ENCODE data around the gene C1QTNF7.

Gene C1QTNF7

DNA sequence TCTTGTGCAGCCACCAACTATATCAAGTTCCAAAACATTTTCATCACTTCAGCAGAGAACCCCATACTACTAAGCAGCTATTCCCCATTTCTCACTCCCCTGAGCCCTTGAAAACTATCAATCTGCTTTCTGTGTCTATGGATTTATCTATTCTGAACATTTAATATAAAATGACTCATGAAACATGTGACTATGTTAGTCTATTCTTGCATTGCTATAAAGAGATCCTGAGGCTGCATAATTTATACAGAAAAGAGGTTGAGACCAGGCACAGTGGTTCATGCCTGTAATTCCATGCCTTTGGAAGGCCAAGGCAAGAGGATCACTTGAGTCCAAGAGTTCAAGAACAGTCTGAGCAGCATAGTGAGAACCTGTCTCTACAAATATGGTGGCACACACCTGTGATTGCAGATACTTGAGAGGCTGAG, 10.6 kb upstream of the C1QTNF7 start:
- Histone ChIP-seq H2BK120ac (ENCODE audit: low read depth, low read length) (no peak overlapping the region), H3K23ac (ENCODE audit: low read depth, low read length, poor library complexity) (no peak overlapping the region), H3K9ac (ENCODE audit: low read depth, low read length, poor library complexity) (no peak overlapping the region), H3K4ac (ENCODE audit: low read length) (no peak overlapping the region), H2BK12ac (ENCODE audit: low read length) (no peak overlapping the region), H2AFZ (ENCODE audit: low read length) (no peak overlapping the region), H3K36me3 (replicated peaks in 1 of 2; ENCODE audit: control insufficient read depth in 2 of 2, insufficient read depth in 2 of 2, low read length in 2 of 2) (no peaks in the 10 kb centered on the region), H3K79me1 (ENCODE audit: low read depth, low read length) (no peaks in the 10 kb centered on the region), H3K4me2 (ENCODE audit: insufficient read depth, low read length, poor library complexity, severe bottlenecking) (no peak overlapping the region), H3K27ac (replicated peaks; ENCODE audit: low read length) (no peak overlapping the region), H2AK5ac (ENCODE audit: low read depth, low read length) (no peak overlapping the region), H3K18ac (ENCODE audit: low read length) (no peak overlapping the region), H2BK5ac (ENCODE audit: low read length) (no peak overlapping the region), H2BK15ac (ENCODE audit: low read length) (no peak overlapping the region), H3K14ac (ENCODE audit: low read length) (no peak overlapping the region), H3K4me1 (ENCODE audit: control insufficient read depth in 2 of 2, insufficient read depth in 1 of 2, low read depth in 1 of 2, low read length in 2 of 2) (peaks cover 0 to 11% of the 10 kb centered on the region in 2 donors), H4K91ac (ENCODE audit: low read depth, low read length, poor library complexity) (no peak overlapping the region), H4K8ac (ENCODE audit: low read depth, low read length) (no peak overlapping the region), H3K4me3 (ENCODE audit: low read length in 2 of 2) (no peak overlapping the region), H3K9me3 (replicated peaks in 1 of 2; ENCODE audit: control insufficient read depth in 2 of 2, insufficient read depth in 1 of 2, low read depth in 1 of 2, low read length in 2 of 2) (no peaks in the 10 kb centered on the region), H3K27me3 (ENCODE audit: control insufficient read depth in 3 of 3, insufficient read depth in 3 of 3, low read depth in 1 of 3, low read length in 3 of 3) (no peaks in the 10 kb centered on the region)
- DNase-seq (ENCODE audit: low spot score): no peak

DNA sequence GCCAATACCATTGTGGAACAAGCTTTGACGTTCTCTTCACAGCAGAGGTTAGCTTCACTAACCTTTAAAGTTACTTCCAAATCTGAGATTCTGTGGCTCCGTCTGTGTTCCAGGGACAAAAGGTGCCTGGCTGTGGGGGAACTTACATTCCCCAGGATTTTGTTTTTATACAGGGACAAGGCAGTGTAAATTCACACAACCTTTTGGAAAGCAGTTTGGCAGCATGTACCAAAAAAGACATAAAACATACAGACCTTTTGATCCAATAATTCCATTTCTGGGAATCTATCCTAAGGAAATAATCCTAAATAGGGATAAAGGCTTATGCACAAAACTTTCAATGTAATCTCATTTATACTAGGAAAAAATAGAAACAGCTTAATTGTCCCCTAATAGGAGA, 8.9 kb upstream of the C1QTNF7 start:
- no peak overlapping the region for H2BK120ac ChIP-seq (ENCODE audit: low read depth, low read length)
- H2AK5ac ChIP-seq (ENCODE audit: low read depth, low read length): no peak overlapping the region
- no peak overlapping the region for H3K4ac ChIP-seq (ENCODE audit: low read length)
- no peak for DNase-seq (ENCODE audit: low spot score)
- H2AFZ ChIP-seq (ENCODE audit: low read length): no peak overlapping the region
- H4K8ac ChIP-seq (ENCODE audit: low read depth, low read length): no peak overlapping the region
- peaks cover 0 to 11% of the 10 kb centered on the region in 2 donors for H3K4me1 ChIP-seq (ENCODE audit: control insufficient read depth in 2 of 2, insufficient read depth in 1 of 2, low read depth in 1 of 2, low read length in 2 of 2)
- H3K79me1 ChIP-seq (ENCODE audit: low read depth, low read length): no peaks in the 10 kb centered on the region
- H3K4me3 ChIP-seq (ENCODE audit: low read length in 2 of 2): no peak overlapping the region
- no peak overlapping the region for H3K4me2 ChIP-seq (ENCODE audit: insufficient read depth, low read length, poor library complexity, severe bottlenecking)
- H2BK15ac ChIP-seq (ENCODE audit: low read length): no peak overlapping the region
- WGBS, 2 donors (ENCODE audit: extremely low coverage in 2 of 2, insufficient read length in 2 of 2, insufficient replicate concordance in 1 of 2): no CpG with 5 or more reads among the region's 2 CpGs
- no peaks in the 10 kb centered on the region for H3K36me3 ChIP-seq (replicated peaks in 1 of 2; ENCODE audit: control insufficient read depth in 2 of 2, insufficient read depth in 2 of 2, low read length in 2 of 2)
- H3K23ac ChIP-seq (ENCODE audit: low read depth, low read length, poor library complexity): no peak overlapping the region
- no peak overlapping the region for H3K27ac ChIP-seq (replicated peaks; ENCODE audit: low read length)
- no peaks in the 10 kb centered on the region for H3K27me3 ChIP-seq (ENCODE audit: control insufficient read depth in 3 of 3, insufficient read depth in 3 of 3, low read depth in 1 of 3, low read length in 3 of 3)
- no peak overlapping the region for H4K91ac ChIP-seq (ENCODE audit: low read depth, low read length, poor library complexity)
- no peak overlapping the region for H2BK5ac ChIP-seq (ENCODE audit: low read length)
- no peak overlapping the region for H3K14ac ChIP-seq (ENCODE audit: low read length)
- H3K18ac ChIP-seq (ENCODE audit: low read length): no peak overlapping the region
- H3K9ac ChIP-seq (ENCODE audit: low read depth, low read length, poor library complexity): no peak overlapping the region
- no peak overlapping the region for H2BK12ac ChIP-seq (ENCODE audit: low read length)
- H3K9me3 ChIP-seq (replicated peaks in 1 of 2; ENCODE audit: control insufficient read depth in 2 of 2, insufficient read depth in 1 of 2, low read depth in 1 of 2, low read length in 2 of 2): no peaks in the 10 kb centered on the region

DNA sequence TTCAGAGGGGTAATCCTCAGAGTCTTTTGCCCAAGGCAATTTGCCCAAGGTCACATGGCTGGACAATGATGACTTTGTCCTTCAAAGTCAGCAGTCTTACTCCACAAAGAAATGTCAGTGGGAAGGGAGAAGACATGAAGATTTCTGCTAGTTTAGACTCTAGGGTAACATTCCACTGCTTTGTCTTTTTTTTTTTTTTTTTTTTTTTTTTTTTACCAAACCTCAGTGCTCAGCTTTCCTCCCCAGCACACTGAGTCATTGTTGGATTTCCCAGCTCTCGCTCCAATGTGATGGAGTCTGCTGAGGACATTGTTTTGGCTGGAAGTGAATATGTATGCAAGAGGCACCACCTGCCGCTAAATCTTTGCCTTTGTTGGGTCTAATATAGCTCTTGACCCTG, 7.2 kb upstream of the C1QTNF7 start:
- Histone ChIP-seq H3K9me3 (replicated peaks in 1 of 2; ENCODE audit: control insufficient read depth in 2 of 2, insufficient read depth in 1 of 2, low read depth in 1 of 2, low read length in 2 of 2) (no peaks in the 10 kb centered on the region), H3K4me1 (ENCODE audit: control insufficient read depth in 2 of 2, insufficient read depth in 1 of 2, low read depth in 1 of 2, low read length in 2 of 2) (peaks cover 0 to 11% of the 10 kb centered on the region in 2 donors), H3K36me3 (replicated peaks in 1 of 2; ENCODE audit: control insufficient read depth in 2 of 2, insufficient read depth in 2 of 2, low read length in 2 of 2) (no peaks in the 10 kb centered on the region), H2AFZ (ENCODE audit: low read length) (no peak overlapping the region), H3K27me3 (ENCODE audit: control insufficient read depth in 3 of 3, insufficient read depth in 3 of 3, low read depth in 1 of 3, low read length in 3 of 3) (no peaks in the 10 kb centered on the region), H3K14ac (ENCODE audit: low read length) (no peak overlapping the region), H3K4me2 (ENCODE audit: insufficient read depth, low read length, poor library complexity, severe bottlenecking) (no peak overlapping the region), H4K8ac (ENCODE audit: low read depth, low read length) (no peak overlapping the region), H3K4me3 (ENCODE audit: low read length in 2 of 2) (no peak overlapping the region), H3K4ac (ENCODE audit: low read length) (no peak overlapping the region), H2BK12ac (ENCODE audit: low read length) (no peak overlapping the region), H2BK120ac (ENCODE audit: low read depth, low read length) (no peak overlapping the region), H3K23ac (ENCODE audit: low read depth, low read length, poor library complexity) (no peak overlapping the region), H2BK5ac (ENCODE audit: low read length) (no peak overlapping the region), H4K91ac (ENCODE audit: low read depth, low read length, poor library complexity) (no peak overlapping the region), H3K79me1 (ENCODE audit: low read depth, low read length) (no peaks in the 10 kb centered on the region), H3K27ac (replicated peaks; ENCODE audit: low read length) (no peak overlapping the region), H2AK5ac (ENCODE audit: low read depth, low read length) (no peak overlapping the region), H3K9ac (ENCODE audit: low read depth, low read length, poor library complexity) (no peak overlapping the region), H2BK15ac (ENCODE audit: low read length) (no peak overlapping the region), H3K18ac (ENCODE audit: low read length) (no peak overlapping the region)
- no CpG with 5 or more reads among the region's 2 CpGs for WGBS, 2 donors (ENCODE audit: extremely low coverage in 2 of 2, insufficient read length in 2 of 2, insufficient replicate concordance in 1 of 2)
- DNase-seq (ENCODE audit: low spot score): no peak

DNA sequence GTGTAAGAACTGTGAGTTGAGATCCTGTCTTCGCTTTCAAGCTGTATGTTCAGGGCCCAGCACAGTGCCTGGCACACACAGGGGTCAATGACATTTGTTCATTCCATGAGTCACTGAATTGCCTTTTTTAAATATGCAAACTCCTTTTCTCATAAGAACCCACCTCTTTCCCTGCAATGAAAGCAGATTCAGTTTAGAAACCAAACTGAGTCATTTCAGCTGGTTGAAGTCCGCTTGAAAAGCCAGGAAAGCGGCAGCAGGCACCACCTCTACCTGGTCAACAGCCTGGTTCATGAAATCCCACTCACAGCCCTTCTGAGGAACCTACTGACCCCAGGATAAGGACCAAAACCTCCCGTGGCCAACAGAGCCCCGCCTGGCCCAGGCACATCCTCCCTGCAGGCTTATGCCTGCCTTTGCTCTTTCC, 4.5 kb upstream of the C1QTNF7 start:
- no peak overlapping the region for H2BK5ac ChIP-seq (ENCODE audit: low read length)
- H3K9ac ChIP-seq (ENCODE audit: low read depth, low read length, poor library complexity): no peak overlapping the region
- H4K8ac ChIP-seq (ENCODE audit: low read depth, low read length): no peak overlapping the region
- H3K14ac ChIP-seq (ENCODE audit: low read length): no peak overlapping the region
- no peak overlapping the region for H2BK120ac ChIP-seq (ENCODE audit: low read depth, low read length)
- no peaks in the 10 kb centered on the region for H3K27me3 ChIP-seq (ENCODE audit: control insufficient read depth in 3 of 3, insufficient read depth in 3 of 3, low read depth in 1 of 3, low read length in 3 of 3)
- H2AK5ac ChIP-seq (ENCODE audit: low read depth, low read length): no peak overlapping the region
- H3K79me1 ChIP-seq (ENCODE audit: low read depth, low read length): no peaks in the 10 kb centered on the region
- no peak overlapping the region for H2BK15ac ChIP-seq (ENCODE audit: low read length)
- H3K23ac ChIP-seq (ENCODE audit: low read depth, low read length, poor library complexity): no peak overlapping the region
- no peak overlapping the region for H3K4ac ChIP-seq (ENCODE audit: low read length)
- no peaks in the 10 kb centered on the region for H3K36me3 ChIP-seq (replicated peaks in 1 of 2; ENCODE audit: control insufficient read depth in 2 of 2, insufficient read depth in 2 of 2, low read length in 2 of 2)
- peaks cover 0 to 7% of the 10 kb centered on the region in 2 donors for H3K4me1 ChIP-seq (ENCODE audit: control insufficient read depth in 2 of 2, insufficient read depth in 1 of 2, low read depth in 1 of 2, low read length in 2 of 2)
- H3K27ac ChIP-seq (replicated peaks; ENCODE audit: low read length): no peak overlapping the region
- WGBS, 2 donors (ENCODE audit: extremely low coverage in 2 of 2, insufficient read length in 2 of 2, insufficient replicate concordance in 1 of 2): no CpG with 5 or more reads among the region's 5 CpGs
- no peak overlapping the region for H2BK12ac ChIP-seq (ENCODE audit: low read length)
- H3K9me3 ChIP-seq (replicated peaks in 1 of 2; ENCODE audit: control insufficient read depth in 2 of 2, insufficient read depth in 1 of 2, low read depth in 1 of 2, low read length in 2 of 2): no peaks in the 10 kb centered on the region
- no peak overlapping the region for H4K91ac ChIP-seq (ENCODE audit: low read depth, low read length, poor library complexity)
- DNase-seq (ENCODE audit: low spot score): no peak
- no peak overlapping the region for H2AFZ ChIP-seq (ENCODE audit: low read length)
- H3K4me2 ChIP-seq (ENCODE audit: insufficient read depth, low read length, poor library complexity, severe bottlenecking): no peak overlapping the region
- no peak overlapping the region for H3K18ac ChIP-seq (ENCODE audit: low read length)
- H3K4me3 ChIP-seq (ENCODE audit: low read length in 2 of 2): no peak overlapping the region
